Measurements from ENCODE around the gene RAPGEF4. TPM values are rescaled to one million over a fixed set of nuclear protein-coding genes. Genes with fewer than 3 reads are reported as not detected.

The RAPGEF4 gene
- total RNA-seq, 4 donors from 2014 or later, result 3.6 to 12.0 (median 6.7) TPM

DNA sequence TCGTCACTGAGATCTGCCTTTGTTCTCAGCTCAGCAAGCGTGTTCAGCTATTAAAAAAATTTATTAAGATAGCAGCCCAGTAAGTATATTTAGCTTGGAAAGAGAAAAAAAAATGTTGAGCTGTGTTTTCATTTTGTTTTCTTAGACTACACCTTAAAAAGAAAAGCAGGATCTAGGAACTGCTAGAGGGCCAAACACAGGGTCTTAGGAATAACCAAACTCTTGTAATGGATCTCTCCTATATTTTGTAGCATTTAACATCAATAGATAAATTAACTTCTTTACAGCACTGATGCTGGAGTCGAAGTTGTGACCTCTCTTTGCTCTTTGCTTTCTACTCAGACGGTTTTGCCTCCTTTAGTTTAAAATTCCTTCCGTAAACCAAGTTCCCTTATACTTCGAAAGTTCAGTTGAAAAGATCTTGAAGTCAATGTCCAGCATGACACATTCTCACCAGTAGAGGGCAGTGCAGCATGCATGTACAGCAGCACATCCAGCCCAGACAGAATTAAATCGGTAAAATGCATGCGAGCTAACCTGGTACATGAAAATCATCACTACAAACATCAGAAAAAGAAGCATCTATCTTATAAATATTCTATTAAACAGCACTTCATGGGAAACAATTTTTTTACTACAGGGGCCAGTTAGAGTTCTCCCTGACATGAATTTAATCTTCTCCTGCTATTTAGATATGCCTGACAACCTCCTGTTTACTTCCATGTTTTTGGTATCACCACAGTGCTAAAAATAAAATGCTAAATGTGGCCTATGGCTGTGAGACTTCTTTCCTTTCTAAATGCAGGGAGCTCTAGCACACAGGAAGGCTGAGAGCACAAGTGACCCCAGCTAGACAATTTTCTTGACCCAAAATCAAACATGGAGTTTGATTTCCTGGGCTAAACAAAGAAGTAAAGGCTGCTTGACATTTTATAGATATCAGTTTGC lies 291.8 kb downstream of the RAPGEF4 start:
- 10 to 12% methylated on average over 8 of the region's 8 CpGs for WGBS, 2 donors
- H3K4me3 ChIP-seq, result no peak overlapping the region
- H3K27ac ChIP-seq, result peak overlapping the region in 1 of 4 donors; percentile 64
- H3K4me1 ChIP-seq, result peaks cover 0 to 14% (median 4%) of the 10 kb centered on the region in 4 donors
- peak; percentile 89 to 100 for DNase-seq (ENCODE audit: low spot score in 2 of 2)
- H3K36me3 ChIP-seq, result no peaks in the 10 kb centered on the region
- TF ChIP-seq, protein P1, sequence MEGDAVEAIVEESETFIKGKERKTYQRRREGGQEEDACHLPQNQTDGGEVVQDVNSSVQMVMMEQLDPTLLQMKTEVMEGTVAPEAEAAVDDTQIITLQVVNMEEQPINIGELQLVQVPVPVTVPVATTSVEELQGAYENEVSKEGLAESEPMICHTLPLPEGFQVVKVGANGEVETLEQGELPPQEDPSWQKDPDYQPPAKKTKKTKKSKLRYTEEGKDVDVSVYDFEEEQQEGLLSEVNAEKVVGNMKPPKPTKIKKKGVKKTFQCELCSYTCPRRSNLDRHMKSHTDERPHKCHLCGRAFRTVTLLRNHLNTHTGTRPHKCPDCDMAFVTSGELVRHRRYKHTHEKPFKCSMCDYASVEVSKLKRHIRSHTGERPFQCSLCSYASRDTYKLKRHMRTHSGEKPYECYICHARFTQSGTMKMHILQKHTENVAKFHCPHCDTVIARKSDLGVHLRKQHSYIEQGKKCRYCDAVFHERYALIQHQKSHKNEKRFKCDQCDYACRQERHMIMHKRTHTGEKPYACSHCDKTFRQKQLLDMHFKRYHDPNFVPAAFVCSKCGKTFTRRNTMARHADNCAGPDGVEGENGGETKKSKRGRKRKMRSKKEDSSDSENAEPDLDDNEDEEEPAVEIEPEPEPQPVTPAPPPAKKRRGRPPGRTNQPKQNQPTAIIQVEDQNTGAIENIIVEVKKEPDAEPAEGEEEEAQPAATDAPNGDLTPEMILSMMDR (IDR thresholded peaks at IDR 0.05), result peak; percentile 86 to 92 (median 92)
- TF ChIP-seq POLR2A (IDR thresholded peaks at IDR 0.05) (no peak), EP300 (IDR thresholded peaks at IDR 0.05) (peak in 1 of 2 donors; percentile 58)
- H3K9me3 ChIP-seq, result no peaks in the 10 kb centered on the region
- no peaks in the 10 kb centered on the region for H3K27me3 ChIP-seq

DNA sequence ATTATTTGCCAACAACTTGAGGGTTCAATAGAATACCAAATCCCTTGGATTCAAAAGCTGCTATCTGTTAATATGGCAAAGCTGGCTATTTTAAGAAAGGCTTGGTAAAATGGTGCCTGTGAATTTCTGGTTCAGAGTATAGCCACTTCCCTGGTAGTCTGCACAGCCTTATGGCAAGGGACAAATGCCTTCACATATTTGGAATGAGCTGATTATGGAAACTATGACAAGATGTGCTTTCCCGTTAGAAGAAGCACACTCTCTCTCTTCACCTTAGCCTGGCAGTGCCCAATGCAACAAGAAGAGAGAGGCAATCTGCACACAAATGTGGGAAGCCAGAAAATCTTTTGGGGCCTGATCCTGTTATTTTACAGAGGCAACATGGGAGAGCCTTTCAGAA lies 292.5 kb downstream of the RAPGEF4 start:
- 72 to 89% methylated on average over 1 of the region's 1 CpG for WGBS, 2 donors
- no peak overlapping the region for H3K4me3 ChIP-seq

DNA sequence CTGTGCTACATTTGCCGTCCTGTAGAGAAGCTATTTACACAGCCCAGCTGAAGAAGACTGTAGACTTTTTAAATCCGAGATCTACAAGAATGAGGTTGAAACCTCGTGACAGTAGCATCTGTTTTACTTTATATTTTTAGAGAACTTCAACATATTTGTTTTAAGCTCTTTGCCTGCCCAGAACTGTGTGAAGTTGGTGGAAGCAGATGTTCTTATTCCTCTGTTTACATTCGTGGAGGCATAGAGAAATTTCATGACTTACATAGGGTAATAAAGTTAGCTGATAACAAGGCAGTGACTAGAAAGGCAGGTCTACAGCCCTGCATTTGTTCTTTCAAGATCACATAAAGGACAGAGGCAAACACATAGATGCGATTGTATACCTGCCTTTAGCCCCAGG lies 293.0 kb downstream of the RAPGEF4 start:
- Histone ChIP-seq H3K36me3 (no peaks in the 10 kb centered on the region), H3K9me3 (no peaks in the 10 kb centered on the region), H3K4me1 (peaks cover 0 to 14% (median 4%) of the 10 kb centered on the region in 4 donors), H3K27ac (no peak overlapping the region), H3K4me3 (no peak overlapping the region), H3K27me3 (no peaks in the 10 kb centered on the region)
- TF ChIP-seq EP300 (IDR thresholded peaks at IDR 0.05) (no peak), POLR2A (IDR thresholded peaks at IDR 0.05) (no peak)
- TF ChIP-seq, protein P1 (IDR thresholded peaks at IDR 0.05), result no peak
- 71 to 79% methylated on average over 5 of the region's 5 CpGs for WGBS, 2 donors
- DNase-seq (ENCODE audit: low spot score in 2 of 2), result no peak

More for the DNA sequence above, 292.5 kb downstream of the RAPGEF4 start:
- H3K9me3 ChIP-seq, result no peaks in the 10 kb centered on the region
- H3K4me1 ChIP-seq, result peaks cover 0 to 14% (median 4%) of the 10 kb centered on the region in 4 donors
- no peaks in the 10 kb centered on the region for H3K36me3 ChIP-seq
- no peaks in the 10 kb centered on the region for H3K27me3 ChIP-seq
- peak overlapping the region in 1 of 4 donors; percentile 20 for H3K27ac ChIP-seq
- no peak for DNase-seq (ENCODE audit: low spot score in 2 of 2)
- TF ChIP-seq, protein P1 (IDR thresholded peaks at IDR 0.05), result no peak
- TF ChIP-seq EP300 (IDR thresholded peaks at IDR 0.05) (no peak), POLR2A (IDR thresholded peaks at IDR 0.05) (no peak)

DNA sequence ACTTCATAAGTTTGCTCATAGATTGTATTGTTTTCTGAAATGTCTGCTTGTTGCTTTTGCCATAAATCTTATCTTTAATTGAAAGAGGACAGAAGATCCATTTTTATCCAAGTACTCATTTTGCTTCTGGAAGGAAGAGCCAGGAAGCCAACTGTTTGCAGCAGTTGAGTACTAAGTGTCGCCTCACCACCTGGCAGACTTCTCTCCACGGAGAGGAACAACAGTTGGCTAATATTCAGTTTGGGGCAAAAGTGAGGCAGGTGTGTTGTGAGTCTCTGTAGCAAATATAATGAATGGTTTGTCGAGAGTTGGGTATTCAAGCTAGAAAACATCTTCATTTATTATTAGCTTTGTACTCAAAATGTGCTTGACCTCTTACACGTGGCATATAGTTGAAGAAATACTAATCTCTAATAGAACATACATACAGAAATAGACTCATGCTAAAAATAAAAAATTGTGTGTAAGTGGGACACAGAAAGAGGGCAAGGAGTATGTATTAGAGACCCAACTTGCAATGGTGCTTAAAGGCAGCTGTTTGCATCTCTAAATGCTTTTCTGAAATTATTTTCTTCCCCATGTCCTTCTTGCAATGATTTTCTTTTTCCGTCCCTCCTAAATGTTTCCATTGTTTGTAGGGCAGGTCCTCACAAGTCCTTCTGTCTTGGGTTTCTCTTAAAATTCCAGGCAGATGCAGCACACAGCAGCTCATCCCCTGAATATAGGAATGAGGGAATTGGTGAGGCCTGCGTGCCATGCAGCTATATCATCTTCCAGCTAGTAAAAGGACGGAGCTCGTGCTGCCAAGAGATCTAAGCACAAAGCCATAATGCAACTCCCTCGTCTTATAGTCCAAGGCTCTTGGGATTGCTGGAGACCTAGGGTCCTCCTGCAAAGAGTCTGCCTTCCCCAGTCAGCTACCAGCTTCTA lies 295.2 kb downstream of the RAPGEF4 start:
- TF ChIP-seq, protein P1 (IDR thresholded peaks at IDR 0.05), result no peak
- TF ChIP-seq POLR2A (IDR thresholded peaks at IDR 0.05) (no peak), EP300 (IDR thresholded peaks at IDR 0.05) (no peak)
- H3K4me1 ChIP-seq, result peaks cover 0 to 14% (median 4%) of the 10 kb centered on the region in 4 donors
- DNase-seq (ENCODE audit: low spot score in 2 of 2), result no peak
- WGBS, 2 donors, result 90% methylated on average over 9 of the region's 9 CpGs
- no peaks in the 10 kb centered on the region for H3K9me3 ChIP-seq
- H3K27me3 ChIP-seq, result no peaks in the 10 kb centered on the region
- H3K4me3 ChIP-seq, result no peak overlapping the region
- no peaks in the 10 kb centered on the region for H3K36me3 ChIP-seq
- H3K27ac ChIP-seq, result no peak overlapping the region

Data from tibial nerve (tissue), 4 donors.